ENCODE measurements around the gene CLCF1. TPM values are rescaled to one million over a fixed set of nuclear protein-coding genes. Genes with fewer than 3 reads are reported as not detected.
A peak's percentile ranks its signal among the peaks of the same experiment; 100 is the strongest.

The CLCF1 gene
- total RNA-seq, 8 experiments from 2014 or later = 0.81 to 6.1 (median 1.7) TPM

DNA sequence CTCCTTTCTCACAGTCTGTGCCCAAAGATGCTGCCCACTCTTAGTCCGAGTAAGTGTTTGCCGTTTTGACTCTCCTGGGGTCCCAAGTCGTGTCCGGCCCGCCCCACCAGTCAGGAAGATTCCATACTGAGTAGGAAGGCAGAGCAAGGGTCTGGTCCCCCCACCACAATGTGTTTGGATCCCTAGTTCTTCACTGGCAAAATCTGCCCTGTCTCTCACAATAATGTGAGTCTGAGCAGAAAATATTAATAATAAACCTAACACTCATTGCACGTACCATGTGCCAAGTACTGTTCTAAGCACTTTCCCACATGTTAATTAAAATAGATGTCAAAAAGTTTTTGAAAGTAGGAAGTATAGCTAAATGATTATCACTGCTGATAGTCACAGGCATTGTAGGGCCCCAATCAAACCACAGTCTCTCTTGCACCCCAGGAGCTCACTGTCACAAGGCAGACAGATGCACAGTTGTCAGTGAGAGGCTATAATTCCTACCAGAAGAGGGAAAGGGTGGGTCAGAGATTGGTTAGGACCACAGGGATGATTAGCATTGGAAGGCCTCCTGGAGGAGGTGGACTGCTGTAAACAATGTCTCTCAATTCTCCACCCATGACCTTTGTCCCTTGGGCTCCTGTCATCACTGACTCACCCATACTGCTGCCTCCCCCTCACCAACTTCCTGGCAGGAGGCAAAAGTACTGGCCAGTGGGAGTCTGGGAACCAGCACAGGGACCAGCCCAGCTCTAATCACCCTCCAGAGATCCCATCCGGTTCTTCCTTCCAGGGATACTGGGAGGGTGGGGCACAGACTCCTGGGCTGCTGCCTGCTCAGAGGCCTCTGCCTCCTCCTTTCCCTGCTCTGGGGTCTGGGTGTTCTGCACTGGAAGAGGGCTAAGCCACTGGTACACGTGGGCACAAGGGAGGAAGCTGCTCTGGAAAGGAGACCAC is 19.0 kb downstream of the CLCF1 start:
- Histone ChIP-seq H3K4me1 (replicated peaks in 1 of 2) (peaks cover 8 to 21% of the 10 kb centered on the region in 2 donors), H3K27ac (peak overlapping the region in 1 of 2 donors; percentile 52), H3K4me3 (peak overlapping the region in 4 of 5 donors; percentile 71 to 76 (median 75))
- 0 to 63% (median 20%) methylated on average over 1 to 6 of the region's 8 CpGs; no CpG with 5 or more reads in 6 of the 10 experiments for WGBS, 10 experiments
- ATAC-seq (replicated peaks in 6 of 8) = peak; percentile 1 to 59 (median 24)
- in situ Hi-C loops (cut with MboI; ENCODE audit: low pct_unique_long_range_greater_than_20kb in 2 of 9, low sequenced_read_pairs in 9 of 9, unreplicated experiment in 9 of 9) = no loop called here

DNA sequence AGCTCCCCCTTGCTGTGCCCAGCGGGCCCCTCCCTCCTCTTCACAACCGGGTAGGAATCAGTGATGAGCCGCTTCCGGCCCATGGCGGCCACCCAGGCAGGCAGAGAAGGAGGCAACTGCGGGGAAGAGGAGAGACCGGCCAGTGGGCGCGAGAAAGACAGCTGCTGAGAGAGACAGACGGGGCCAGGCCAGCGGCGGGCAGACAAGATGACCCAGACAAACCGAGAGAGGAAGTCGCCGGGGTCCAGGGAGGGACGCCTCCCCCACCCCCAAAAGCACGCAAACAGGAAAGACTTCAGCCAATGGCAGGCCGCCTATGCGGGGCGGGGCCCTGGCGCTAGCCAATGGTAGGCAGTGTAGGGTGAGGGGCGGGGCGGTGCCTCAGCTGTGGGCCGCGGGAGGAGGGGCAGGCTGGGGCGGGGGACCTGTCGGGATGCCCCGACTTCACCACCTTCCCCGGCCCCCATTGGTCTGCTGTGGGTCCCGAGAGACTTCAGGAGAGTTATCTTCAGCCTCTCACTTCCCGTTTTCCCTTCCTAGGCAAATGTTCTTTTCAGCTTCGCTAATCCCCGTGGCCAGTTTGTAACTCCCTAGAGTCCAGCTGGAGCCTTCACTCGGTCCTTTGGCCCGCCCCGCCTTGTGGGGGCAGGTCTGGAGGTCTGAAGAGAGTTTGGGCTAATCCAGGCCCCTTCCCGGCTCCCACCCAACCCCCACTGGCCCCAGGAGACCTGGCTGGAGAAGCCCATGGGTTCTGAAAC is 19.9 kb downstream of the CLCF1 start, which contains the start of gene POLD4:
POLD4 (minus strand) TSS at position 230 of the 758 bp plus-strand sequence; CDS start at position 83, 147 bp downstream.
- in situ Hi-C loops (cut with MboI; ENCODE audit: low pct_unique_long_range_greater_than_20kb in 2 of 9, low sequenced_read_pairs in 9 of 9, unreplicated experiment in 9 of 9) = no loop called here
- ATAC-seq (replicated peaks in 6 of 8) = peak; percentile 54 to 94 (median 88)
- H3K4me3 ChIP-seq = peak within 1 kb of the TSS; percentile 71 to 87 (median 76)
- H3K27ac ChIP-seq = peak within 1 kb of the TSS; percentile 78 to 81
- H3K4me1 ChIP-seq (replicated peaks in 1 of 2) = peaks cover 8 to 21% of the 10 kb centered on the region in 2 donors
- WGBS, 10 experiments = 0 to 6% (median 0%) methylated on average over 3 to 6 of the region's 37 CpGs; no CpG with 5 or more reads in 7 of the 10 experiments

DNA sequence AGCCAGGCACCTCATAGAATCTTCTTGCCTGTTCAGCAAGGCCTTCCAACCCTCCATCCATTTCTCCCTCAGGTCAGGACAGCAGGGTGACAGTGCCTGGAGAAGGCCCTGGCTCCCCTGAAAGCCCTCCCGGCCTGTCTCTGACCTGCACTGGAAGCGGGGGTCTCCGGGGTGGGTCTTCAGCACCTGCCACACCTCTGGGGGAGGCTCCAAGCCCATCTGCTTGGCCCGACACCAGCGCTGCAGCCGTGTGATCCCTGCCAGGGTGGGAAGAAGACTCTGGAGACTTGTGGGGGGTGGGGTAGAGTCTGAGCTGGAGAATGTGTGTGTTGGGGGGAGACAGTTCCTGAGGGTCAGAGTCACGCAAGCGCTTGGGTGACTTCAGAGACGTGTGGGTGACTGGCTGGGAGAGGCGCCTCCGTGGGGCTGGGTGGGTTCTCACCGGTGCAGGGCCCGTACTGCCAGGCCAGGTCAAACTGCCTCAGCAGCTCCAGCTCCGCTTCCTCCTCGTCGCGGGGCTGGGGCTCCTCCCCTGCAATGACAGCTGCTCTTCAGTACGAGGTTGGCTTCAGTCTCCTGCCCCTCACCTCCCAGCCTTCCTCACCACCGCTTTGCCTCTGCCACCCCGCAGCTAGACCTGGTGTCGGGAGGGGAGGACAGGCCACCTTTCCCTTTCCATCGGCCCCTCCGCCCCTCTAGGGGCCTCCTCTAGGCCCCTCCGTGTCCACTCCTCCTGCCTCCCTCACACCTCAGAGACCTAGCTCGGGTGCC is 20.7 kb downstream of the CLCF1 start:
- in situ Hi-C loops (cut with MboI; ENCODE audit: low pct_unique_long_range_greater_than_20kb in 2 of 9, low sequenced_read_pairs in 9 of 9, unreplicated experiment in 9 of 9) = no loop called here

GRCh38 chr11:67351275-67352005 is 22.0 kb downstream of the CLCF1 start:
- H3K4me1 ChIP-seq (replicated peaks in 1 of 2) = peaks cover 8 to 15% of the 10 kb centered on the region in 2 donors
- in situ Hi-C loops (cut with MboI; ENCODE audit: low pct_unique_long_range_greater_than_20kb in 2 of 9, low sequenced_read_pairs in 9 of 9, unreplicated experiment in 9 of 9) = no loop called here
- 0 to 100% (median 57%) methylated on average over 1 to 3 of the region's 11 CpGs; no CpG with 5 or more reads in 4 of the 10 experiments for WGBS, 10 experiments
- H3K4me3 ChIP-seq = no peak overlapping the region
- no peak for ATAC-seq (replicated peaks in 6 of 8)
- no peak overlapping the region for H3K27ac ChIP-seq

More for the DNA sequence above, 20.7 kb downstream of the CLCF1 start:
- peak overlapping the region; percentile 78 to 81 for H3K27ac ChIP-seq
- H3K4me1 ChIP-seq (replicated peaks in 1 of 2) = peaks cover 8 to 21% of the 10 kb centered on the region in 2 donors
- H3K4me3 ChIP-seq = peak overlapping the region; percentile 71 to 87 (median 76)
- ATAC-seq (replicated peaks in 6 of 8) = peak in 5 of 8 experiments; percentile 0 to 16 (median 6)
- WGBS, 10 experiments = 0 to 67% (median 0%) methylated on average over 1 to 3 of the region's 25 CpGs; no CpG with 5 or more reads in 7 of the 10 experiments

- peaks cover 8 to 15% of the 10 kb centered on the region in 2 donors for H3K4me1 ChIP-seq (replicated peaks in 1 of 2)
- ATAC-seq (replicated peaks in 6 of 8) = no peak
- in situ Hi-C loops (cut with MboI; ENCODE audit: low pct_unique_long_range_greater_than_20kb in 2 of 9, low sequenced_read_pairs in 9 of 9, unreplicated experiment in 9 of 9) = no loop called here
- H3K4me3 ChIP-seq = no peak overlapping the region
- 25 to 100% (median 70%) methylated on average over 1 to 2 of the region's 4 CpGs; no CpG with 5 or more reads in 3 of the 10 experiments for WGBS, 10 experiments
- H3K27ac ChIP-seq = no peak overlapping the region
Measured at GRCh38 chr11:67349928-67350465, 23.4 kb downstream of the CLCF1 start.

DNA sequence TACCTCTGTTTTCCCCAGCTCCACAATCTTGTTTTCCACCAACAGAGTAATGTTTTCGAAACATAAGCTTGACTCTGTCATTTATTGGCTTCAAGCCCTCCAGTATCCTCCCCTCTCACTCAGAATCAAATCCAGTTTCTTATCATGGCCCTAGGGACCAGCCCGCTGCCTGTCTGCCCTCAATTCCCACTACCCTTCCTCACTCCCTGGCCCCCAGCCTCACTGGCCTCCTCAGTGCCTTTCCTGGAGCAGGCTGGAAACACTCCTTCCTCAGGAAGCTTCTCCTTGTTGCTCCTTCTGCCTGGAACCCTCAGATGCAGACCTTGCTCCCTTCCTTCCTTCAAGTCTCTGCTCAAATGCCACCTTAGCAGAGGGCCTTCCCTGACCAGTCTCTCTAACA is 23.9 kb downstream of the CLCF1 start:
- 63 to 100% (median 89%) methylated on average over 1 to 2 of the region's 2 CpGs; no CpG with 5 or more reads in 3 of the 10 experiments for WGBS, 10 experiments
- in situ Hi-C loops (cut with MboI; ENCODE audit: low pct_unique_long_range_greater_than_20kb in 2 of 9, low sequenced_read_pairs in 9 of 9, unreplicated experiment in 9 of 9) = no loop called here
- ATAC-seq (replicated peaks in 6 of 8) = no peak
- Histone ChIP-seq H3K4me3 (no peak overlapping the region), H3K27ac (no peak overlapping the region), H3K4me1 (replicated peaks in 1 of 2) (peaks cover 8 to 15% of the 10 kb centered on the region in 2 donors)

- in situ Hi-C loops (cut with MboI; ENCODE audit: low pct_unique_long_range_greater_than_20kb in 2 of 9, low sequenced_read_pairs in 9 of 9, unreplicated experiment in 9 of 9) = no loop called here
- Histone ChIP-seq H3K4me1 (replicated peaks in 1 of 2) (peaks cover 7 to 12% of the 10 kb centered on the region in 2 donors), H3K4me3 (no peak overlapping the region), H3K27ac (no peak overlapping the region)
- WGBS, 10 experiments = 40 to 77% (median 63%) methylated on average over 1 to 5 of the region's 5 CpGs
- ATAC-seq (replicated peaks in 6 of 8) = no peak
Measured at GRCh38 chr11:67349036-67349435, 24.4 kb downstream of the CLCF1 start.

- 4 to 100% (median 80%) methylated on average over 1 to 8 of the region's 11 CpGs; no CpG with 5 or more reads in 1 of the 10 experiments for WGBS, 10 experiments
- ATAC-seq (replicated peaks in 6 of 8) = peak in 2 of 8 experiments; percentile 4 to 7
- H3K4me1 ChIP-seq (replicated peaks in 1 of 2) = peaks cover 4 to 9% of the 10 kb centered on the region in 2 donors
- no peak overlapping the region for H3K27ac ChIP-seq
- in situ Hi-C loops (cut with MboI; ENCODE audit: low pct_unique_long_range_greater_than_20kb in 2 of 9, low sequenced_read_pairs in 9 of 9, unreplicated experiment in 9 of 9) = no loop called here
- H3K4me3 ChIP-seq = no peak overlapping the region
Measured at GRCh38 chr11:67347964-67348749, 25.2 kb downstream of the CLCF1 start.

- 31 to 77% (median 57%) methylated on average over 1 to 6 of the region's 7 CpGs for WGBS, 10 experiments
- peak in 5 of 8 experiments; percentile 29 to 84 (median 52) for ATAC-seq (replicated peaks in 6 of 8)
- in situ Hi-C loops (cut with MboI; ENCODE audit: low pct_unique_long_range_greater_than_20kb in 2 of 9, low sequenced_read_pairs in 9 of 9, unreplicated experiment in 9 of 9) = no loop called here
- Histone ChIP-seq H3K27ac (no peak overlapping the region), H3K4me3 (no peak overlapping the region), H3K4me1 (replicated peaks in 1 of 2) (peaks cover 0 to 1% of the 10 kb centered on the region in 2 donors)
Measured at GRCh38 chr11:67345920-67346819, 27.2 kb downstream of the CLCF1 start.

DNA sequence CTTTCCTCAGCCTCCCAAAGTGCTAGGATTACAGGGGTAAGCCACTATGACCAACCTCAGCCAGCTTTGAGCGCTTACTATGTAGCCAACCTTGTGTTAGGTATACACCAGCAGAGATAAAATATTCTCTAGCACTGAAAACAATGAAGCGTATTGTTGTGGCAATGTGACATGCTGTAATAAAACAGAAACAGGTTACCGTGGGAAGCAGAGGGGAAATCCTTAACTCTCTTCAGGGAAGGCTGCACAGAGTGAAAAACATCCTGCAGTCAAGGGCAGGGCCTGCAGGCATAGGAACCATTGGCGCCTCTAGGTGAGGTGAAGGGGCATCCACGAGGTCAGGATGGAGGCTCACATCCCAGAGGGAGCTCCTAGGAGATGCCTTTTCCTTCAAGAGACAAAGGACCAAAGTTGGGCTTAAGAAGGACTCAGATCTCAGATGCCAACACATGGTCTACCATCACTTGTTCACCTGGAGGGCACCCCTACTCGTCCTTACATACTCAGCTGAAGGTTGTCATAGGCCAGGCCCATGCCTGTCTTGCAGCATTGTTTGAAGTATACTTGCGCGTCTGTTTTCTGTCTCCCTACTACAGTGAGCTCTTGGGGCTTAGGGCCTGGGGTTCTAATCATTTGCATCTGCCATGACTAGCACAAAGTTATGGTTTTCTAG is 28.0 kb downstream of the CLCF1 start:
- in situ Hi-C loops (cut with MboI; ENCODE audit: low pct_unique_long_range_greater_than_20kb in 2 of 9, low sequenced_read_pairs in 9 of 9, unreplicated experiment in 9 of 9) = no loop called here
- 55 to 100% (median 79%) methylated on average over 1 to 4 of the region's 8 CpGs; no CpG with 5 or more reads in 4 of the 10 experiments for WGBS, 10 experiments
- Histone ChIP-seq H3K27ac (no peak overlapping the region), H3K4me3 (no peak overlapping the region), H3K4me1 (replicated peaks in 1 of 2) (no peaks in the 10 kb centered on the region)
- peak in 2 of 8 experiments; percentile 21 to 35 for ATAC-seq (replicated peaks in 6 of 8)
